Chondrocyte (in vitro differentiated cells): ENCODE measurements around the gene ANKRD6. TPM values are rescaled to one million over a fixed set of nuclear protein-coding genes. Genes with fewer than 3 reads are reported as not detected.
"Not testable (repeated sequence)": the region's sequence is repeated elsewhere in the genome, so short reads cannot be mapped to it uniquely, and the experiment has no call there.

Experiments used
- DNase-seq: peaks from one replicate; pipeline ENCODE4 v3.0.0; 2021; ENCODE audit warnings: mixed read lengths, low spot score
- H3K27ac Mint-ChIP-seq: one replicate; pipeline ENCODE4 v1.8.0; 2021; ENCODE audit warnings: mild to moderate bottlenecking, moderate library complexity, mixed read lengths; ENCODE audit not compliant: unreplicated experiment
- H3K27me3 Mint-ChIP-seq: 2 replicates; pipeline ENCODE4 v1.8.0; 2021; ENCODE audit warnings: low read depth, mixed read lengths
- H3K36me3 Mint-ChIP-seq: 2 replicates; pipeline ENCODE4 v1.8.0; 2021; ENCODE audit warnings: low read depth, mixed read lengths
- H3K4me1 Mint-ChIP-seq: 2 replicates; pipeline ENCODE4 v1.8.0; 2021; ENCODE audit warnings: low read depth, mild to moderate bottlenecking, mixed read lengths
- H3K4me3 Mint-ChIP-seq: one replicate; pipeline ENCODE4 v1.8.0; 2021; ENCODE audit warnings: mild to moderate bottlenecking, moderate library complexity, mixed read lengths; ENCODE audit not compliant: unreplicated experiment
- H3K9me3 Mint-ChIP-seq: 2 replicates; pipeline ENCODE4 v1.8.0; 2021; ENCODE audit warnings: low read depth, mixed read lengths
- CTCF ChIP-seq: fragments of 200-600 bp; sonication (generic); IDR thresholded peaks from 2 replicates; pipeline ENCODE4 v1.5.0; 2021; ENCODE audit warnings: antibody characterized with exemption, mild to moderate bottlenecking, moderate library complexity
- total RNA-seq: library from RNA; stranded (reverse); gene quantifications from 3 replicates; pipeline ENCODE4 v1.2.1, GENCODE V29; 2021

ANKRD6 gene
- total RNA-seq, 1 donor from 2014 or later = 31.3 TPM

GRCh38 chr6:89637960-89638319 is 205.0 kb downstream of the ANKRD6 start:
- no peak for DNase-seq

GRCh38 chr6:89638320-89639195 is 205.6 kb downstream of the ANKRD6 start, which contains the start of gene LYRM2:
Gene LYRM2, minus strand, starts transcription at chr6:89638747. Its CDS starts 31 bp downstream, at chr6:89638716.
- no peaks in the 10 kb centered on the region for H3K27me3 Mint-ChIP-seq
- no peaks in the 10 kb centered on the region for H3K9me3 Mint-ChIP-seq
- H3K36me3 Mint-ChIP-seq = peaks cover 15% of the 10 kb centered on the region
- peak within 1 kb of the TSS; percentile 88 for H3K4me3 Mint-ChIP-seq
- H3K4me1 Mint-ChIP-seq = peaks cover 28% of the 10 kb centered on the region
- TF ChIP-seq CTCF = peak; percentile 34
- H3K27ac Mint-ChIP-seq = peak within 1 kb of the TSS; percentile 99
- DNase-seq = peak; percentile 98

More at GRCh38 chr6:89637960-89638319, 205.0 kb downstream of the ANKRD6 start:
- Mint-ChIP-seq H3K27ac (peak overlapping the region; percentile 99), H3K4me1 (peaks cover 28% of the 10 kb centered on the region), H3K36me3 (peaks cover 11% of the 10 kb centered on the region), H3K9me3 (no peaks in the 10 kb centered on the region), H3K4me3 (peak overlapping the region; percentile 88), H3K27me3 (no peaks in the 10 kb centered on the region)
- no peak for TF ChIP-seq CTCF

- Mint-ChIP-seq H3K27me3 (no peaks in the 10 kb centered on the region), H3K9me3 (no peaks in the 10 kb centered on the region), H3K36me3 (peaks cover 22% of the 10 kb centered on the region), H3K27ac (peak overlapping the region; percentile 86), H3K4me3 (no peak overlapping the region), H3K4me1 (peaks cover 28% of the 10 kb centered on the region)
- DNase-seq = no peak
- no peak for TF ChIP-seq CTCF
Measured at GRCh38 chr6:89640804-89641203, 207.9 kb downstream of the ANKRD6 start.

- Mint-ChIP-seq H3K4me1 (peaks cover 28% of the 10 kb centered on the region), H3K36me3 (peaks cover 21% of the 10 kb centered on the region)
- not testable (repeated sequence) for H3K27me3 Mint-ChIP-seq, H3K9me3 Mint-ChIP-seq, H3K4me3 Mint-ChIP-seq, DNase-seq, H3K27ac Mint-ChIP-seq
Measured at GRCh38 chr6:89641581-89641980, 208.6 kb downstream of the ANKRD6 start.

GRCh38 chr6:89642956-89643355 is 210.0 kb downstream of the ANKRD6 start:
- Mint-ChIP-seq H3K4me3 (no peak overlapping the region), H3K9me3 (no peaks in the 10 kb centered on the region), H3K27me3 (no peaks in the 10 kb centered on the region), H3K36me3 (peaks cover 25% of the 10 kb centered on the region), H3K27ac (no peak overlapping the region), H3K4me1 (peaks cover 23% of the 10 kb centered on the region)
- no peak for DNase-seq
- TF ChIP-seq CTCF = no peak
